Heart left ventricle (tissue), 13 donors: ENCODE data around the gene RNF34.

Experiments used
- POLR2A ChIP-seq, 2 donors: fragments of 450-650 bp; IDR thresholded peaks; one replicate each; pipeline ENCODE4 v1.6.1; 2017; ENCODE audit warnings: antibody characterized with exemption in 2 of 2, mild to moderate bottlenecking in 2 of 2, moderate library complexity in 2 of 2
- TF ChIP-seq, protein P1 (sequence below), 12 donors: fragments of 200-600 bp; sonication (generic) in 4 of 12; IDR thresholded peaks; one replicate each; pipeline versions ENCODE4 v1.5.0 to v1.8.0; 2018 to 2022; ENCODE audit warnings: antibody characterized with exemption in 12 of 12, mild to moderate bottlenecking in 5 of 12
- donor health status: ischemic (EF 13 %, LVEDD 7.1; RV severe dilation, severe dysfunction).
- donor health status: DM: no; HTN: yes; CAD: no.
- donor health status: DM: no; HTN: no; CAD: no.
- donor health status: ischemic (EF 25% LVEDD 6.9; RV normal size, moderate dysfunction).
- donor health status: ischemic (EF 25% LVEDD 5.7; RV mildly dilated, moderate dysfunction).
- donor health status: ischemic (EF 35%, LVEDD 5.7; RV mildly dilated, moderate dysfunction).
- donor health status: nonischemic (EF 11% LVEDD 7.7; RV severe dilation, severe dysfunction).
- donor health status: DM: yes; HTN: yes; CAD: no.
- donor health status: PGD.
- donor health status: ischemic (EF 29% LVEDD 5.4; RV normal size, mild dysfunction).
- donor health status: nonischemic (EF 23%, LVEDD 6.1; RV moderate dilation, normal function).

GRCh38 chr12:121448771-121449315 is 48.9 kb downstream of the RNF34 start:
- TF ChIP-seq, protein P1, sequence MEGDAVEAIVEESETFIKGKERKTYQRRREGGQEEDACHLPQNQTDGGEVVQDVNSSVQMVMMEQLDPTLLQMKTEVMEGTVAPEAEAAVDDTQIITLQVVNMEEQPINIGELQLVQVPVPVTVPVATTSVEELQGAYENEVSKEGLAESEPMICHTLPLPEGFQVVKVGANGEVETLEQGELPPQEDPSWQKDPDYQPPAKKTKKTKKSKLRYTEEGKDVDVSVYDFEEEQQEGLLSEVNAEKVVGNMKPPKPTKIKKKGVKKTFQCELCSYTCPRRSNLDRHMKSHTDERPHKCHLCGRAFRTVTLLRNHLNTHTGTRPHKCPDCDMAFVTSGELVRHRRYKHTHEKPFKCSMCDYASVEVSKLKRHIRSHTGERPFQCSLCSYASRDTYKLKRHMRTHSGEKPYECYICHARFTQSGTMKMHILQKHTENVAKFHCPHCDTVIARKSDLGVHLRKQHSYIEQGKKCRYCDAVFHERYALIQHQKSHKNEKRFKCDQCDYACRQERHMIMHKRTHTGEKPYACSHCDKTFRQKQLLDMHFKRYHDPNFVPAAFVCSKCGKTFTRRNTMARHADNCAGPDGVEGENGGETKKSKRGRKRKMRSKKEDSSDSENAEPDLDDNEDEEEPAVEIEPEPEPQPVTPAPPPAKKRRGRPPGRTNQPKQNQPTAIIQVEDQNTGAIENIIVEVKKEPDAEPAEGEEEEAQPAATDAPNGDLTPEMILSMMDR (IDR thresholded peaks at IDR 0.05): no peak
- TF ChIP-seq POLR2A (IDR thresholded peaks at IDR 0.05): no peak
